Nephron progenitor cell (in vitro differentiated cells): Measurements from ENCODE around the gene CSGALNACT2.

ENCODE experiments used
- DNase-seq: peaks from one replicate; pipeline ENCODE4 v3.0.0; 2021
- H3K27ac Mint-ChIP-seq: 2 replicates; pipeline ENCODE4 v1.8.0; 2021; ENCODE audit warnings: mild to moderate bottlenecking, moderate library complexity, mixed read lengths
- H3K27me3 Mint-ChIP-seq: 2 replicates; pipeline ENCODE4 v1.8.0; 2021; ENCODE audit warnings: mild to moderate bottlenecking, low read depth, mixed read lengths; ENCODE audit not compliant: poor library complexity
- H3K36me3 Mint-ChIP-seq: 2 replicates; pipeline ENCODE4 v1.8.0; 2021; ENCODE audit warnings: low read depth, mixed read lengths
- H3K4me1 Mint-ChIP-seq: 2 replicates; pipeline ENCODE4 v1.8.0; 2021; ENCODE audit warnings: mixed read lengths
- H3K4me3 Mint-ChIP-seq: 2 replicates; pipeline ENCODE4 v1.8.0; 2021; ENCODE audit warnings: mild to moderate bottlenecking, moderate library complexity, mixed read lengths
- H3K9me3 Mint-ChIP-seq: 2 replicates; pipeline ENCODE4 v1.8.0; 2021; ENCODE audit warnings: mild to moderate bottlenecking, moderate library complexity, mixed read lengths
- CTCF ChIP-seq: fragments of 200-600 bp; sonication (generic); IDR thresholded peaks from 2 replicates; pipeline ENCODE4 v1.5.0; 2021; ENCODE audit warnings: antibody characterized with exemption

Gene CSGALNACT2

DNA sequence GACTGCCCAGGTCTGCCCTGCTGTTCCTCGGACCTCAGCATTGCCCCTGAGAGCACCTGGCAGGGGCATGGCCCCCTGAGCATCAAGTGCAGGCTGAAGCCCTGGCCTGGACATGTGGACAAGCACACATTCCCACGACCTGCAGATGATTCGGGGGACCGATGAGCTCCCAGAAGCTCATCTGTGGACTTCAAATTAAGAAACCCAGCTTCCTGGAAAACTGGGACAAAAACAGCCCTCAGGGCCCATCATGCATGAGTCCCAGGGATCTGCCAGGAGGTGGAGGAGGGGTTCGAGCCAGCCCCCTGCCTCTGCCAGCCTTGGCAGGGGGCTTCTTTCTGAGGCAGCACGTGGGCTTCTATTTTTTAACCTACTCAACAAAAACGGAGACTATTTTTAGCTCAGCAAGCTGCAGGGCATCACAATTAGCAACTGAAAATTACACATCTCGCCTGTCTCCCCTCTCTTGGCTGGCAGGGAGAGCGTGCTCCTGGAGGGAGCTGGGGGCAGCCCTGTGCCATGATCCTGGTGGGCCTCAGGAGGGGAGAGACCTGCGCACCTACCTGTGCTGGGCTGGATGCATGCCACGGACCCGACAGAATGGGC lies 76.8 kb downstream of the CSGALNACT2 start:
- no peaks in the 10 kb centered on the region for H3K36me3 Mint-ChIP-seq
- H3K9me3 Mint-ChIP-seq = no peaks in the 10 kb centered on the region

GRCh38 chr10:43215758-43216455 lies 77.7 kb downstream of the CSGALNACT2 start:
- Mint-ChIP-seq H3K27me3 (peaks cover 7% of the 10 kb centered on the region), H3K4me3 (no peak overlapping the region), H3K36me3 (no peaks in the 10 kb centered on the region), H3K27ac (no peak overlapping the region), H3K4me1 (peaks cover 7% of the 10 kb centered on the region), H3K9me3 (no peaks in the 10 kb centered on the region)
- TF ChIP-seq CTCF = no peak
- DNase-seq = no peak

More for the DNA sequence above, 76.8 kb downstream of the CSGALNACT2 start:
- Mint-ChIP-seq H3K4me1 (peaks cover 10% of the 10 kb centered on the region), H3K27ac (no peak overlapping the region), H3K27me3 (peaks cover 7% of the 10 kb centered on the region), H3K4me3 (no peak overlapping the region)
- no peak for TF ChIP-seq CTCF
- no peak for DNase-seq

GRCh38 chr10:43216931-43217562 lies 78.8 kb downstream of the CSGALNACT2 start:
- peaks cover 9% of the 10 kb centered on the region for H3K4me1 Mint-ChIP-seq
- no peaks in the 10 kb centered on the region for H3K36me3 Mint-ChIP-seq
- H3K27ac Mint-ChIP-seq = no peak overlapping the region
- DNase-seq = no peak
- H3K27me3 Mint-ChIP-seq = peaks cover 14% of the 10 kb centered on the region
- no peak for TF ChIP-seq CTCF
- H3K9me3 Mint-ChIP-seq = no peaks in the 10 kb centered on the region
- H3K4me3 Mint-ChIP-seq = no peak overlapping the region

DNA sequence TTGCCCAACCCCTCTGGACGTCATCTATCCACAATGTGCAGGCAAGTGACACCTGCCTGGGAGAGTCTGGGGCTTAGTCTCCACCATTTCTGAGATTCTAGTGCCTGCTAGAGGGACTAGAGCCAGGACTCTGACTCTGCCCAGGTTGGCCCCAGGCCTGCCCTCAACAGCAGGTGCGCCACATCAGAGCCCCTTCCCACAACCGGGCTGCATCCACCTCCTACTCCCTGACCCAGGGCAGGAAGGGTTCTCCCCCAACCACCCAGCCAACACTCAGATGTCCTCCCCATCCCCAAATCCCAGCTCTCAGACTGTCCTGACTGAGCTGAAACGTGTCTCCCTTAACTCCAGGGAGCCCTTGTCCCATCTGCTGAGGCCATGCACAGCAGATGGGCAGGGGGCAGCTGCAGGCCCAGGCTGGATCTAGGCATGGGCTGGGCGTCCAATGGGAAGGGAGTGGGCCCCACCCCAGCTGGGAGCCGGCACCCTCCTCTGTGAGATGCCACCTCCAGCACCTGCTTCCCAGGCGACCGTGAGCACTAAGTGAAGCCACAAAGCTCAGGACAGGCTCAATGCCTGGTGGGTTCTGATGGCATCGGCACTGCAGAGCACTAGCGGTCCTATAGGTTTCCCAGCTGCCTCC lies 79.4 kb downstream of the CSGALNACT2 start:
- H3K4me3 Mint-ChIP-seq = no peak overlapping the region
- TF ChIP-seq CTCF = no peak
- no peak overlapping the region for H3K27ac Mint-ChIP-seq
- peaks cover 14% of the 10 kb centered on the region for H3K27me3 Mint-ChIP-seq
- DNase-seq = no peak
- H3K36me3 Mint-ChIP-seq = no peaks in the 10 kb centered on the region
- peaks cover 9% of the 10 kb centered on the region for H3K4me1 Mint-ChIP-seq
- H3K9me3 Mint-ChIP-seq = no peaks in the 10 kb centered on the region

- TF ChIP-seq CTCF = no peak
- Mint-ChIP-seq H3K4me1 (peaks cover 9% of the 10 kb centered on the region), H3K4me3 (no peak overlapping the region), H3K36me3 (no peaks in the 10 kb centered on the region), H3K9me3 (no peaks in the 10 kb centered on the region), H3K27me3 (peaks cover 11% of the 10 kb centered on the region), H3K27ac (no peak overlapping the region)
- no peak for DNase-seq
Observed at GRCh38 chr10:43218206-43218950, 80.1 kb downstream of the CSGALNACT2 start.
